Gastroesophageal sphincter (tissue), 4 donors: ENCODE measurements around the gene CDK14. TPM values are rescaled to one million over a fixed set of nuclear protein-coding genes. Genes with fewer than 3 reads are reported as not detected.
A peak's percentile ranks its signal among the peaks of the same experiment; 100 is the strongest.

Source experiments
- ATAC-seq: fragments of 150-250 bp; one replicate; pipeline ENCODE4 v1.9.1; 2016; ENCODE audit warnings: mild to moderate bottlenecking, moderate library complexity
- H3K27ac ChIP-seq, 4 donors: fragments of 200-600 bp; sonication (generic) in 3 of 4; 1 replicate in 3 of 4; 2 replicates in 1 of 4; pipeline ENCODE4 v1.5.1; 2016 to 2019
- H3K27me3 ChIP-seq: fragments of 200-600 bp; sonication (generic); one replicate; pipeline ENCODE4 v1.5.1; 2019
- H3K36me3 ChIP-seq, 2 donors: fragments of 200-600 bp; sonication (generic); one replicate each; pipeline ENCODE4 v1.5.1; 2019; ENCODE audit warnings: control low read depth in 1 of 2
- H3K4me1 ChIP-seq, 3 donors: fragments of 200-600 bp; sonication (generic); 1 replicate in 2 of 3; 2 replicates in 1 of 3; pipeline ENCODE4 v1.5.1; 2016 to 2019; ENCODE audit warnings: control low read depth in 2 of 3
- H3K4me3 ChIP-seq, 2 donors: fragments of 200-600 bp; sonication (generic); one replicate each; pipeline ENCODE4 v1.5.1; 2019; ENCODE audit warnings: mild to moderate bottlenecking in 1 of 2, moderate library complexity in 1 of 2
- H3K9me3 ChIP-seq, 3 donors: fragments of 200-600 bp; sonication (generic); one replicate each; pipeline ENCODE4 v1.5.1; 2017 to 2019; ENCODE audit warnings: control low read depth in 2 of 3
- CTCF ChIP-seq, 4 experiments: fragments of 200-600 bp in 2 of 4; fragments of 450-650 bp in 2 of 4; sonication (generic) in 1 of 4; IDR thresholded peaks; one replicate each; pipeline ENCODE4 v1.5.1; 2017 to 2019; ENCODE audit warnings: antibody characterized with exemption in 4 of 4, mild to moderate bottlenecking in 2 of 4, moderate library complexity in 2 of 4
- EP300 ChIP-seq: sonication (generic); formaldehyde crosslinking; IDR thresholded peaks from one replicate; pipeline ENCODE4 v1.6.1; 2017; ENCODE audit warnings: antibody characterized with exemption, mild to moderate bottlenecking
- POLR2A ChIP-seq, 2 donors: fragments of 450-650 bp; IDR thresholded peaks; one replicate each; pipeline ENCODE4 v1.6.1; 2017; ENCODE audit warnings: antibody characterized with exemption in 2 of 2, mild to moderate bottlenecking in 2 of 2, moderate library complexity in 1 of 2
- POLR2AphosphoS5 ChIP-seq: sonication (generic); formaldehyde crosslinking; IDR thresholded peaks from one replicate; pipeline ENCODE4 v1.6.1; 2017; ENCODE audit warnings: antibody characterized with exemption
- WGBS, 2 donors: methylation state at CpG; one replicate each; pipeline ENCODE4 v1.1.5; 2018; ENCODE audit warnings: low coverage in 1 of 2; 5-methylcytosine and 5-hydroxymethylcytosine counted together
- total RNA-seq, 4 donors: library from RNA; depleted of rRNA; stranded (reverse); fragments of >200 nt; gene quantifications; one replicate each; pipeline ENCODE4 v1.1.0, GENCODE V29; 2016

The CDK14 gene
- total RNA-seq, 4 donors from 2014 or later: 14.8 to 28.7 (median 18.4) TPM

- TF ChIP-seq CTCF (IDR thresholded peaks at IDR 0.05) (no peak), POLR2AphosphoS5 (peak; percentile 61)
- Histone ChIP-seq H3K4me3 (peak overlapping the region in 1 of 2 donors; percentile 10), H3K9me3 (no peaks in the 10 kb centered on the region), H3K36me3 (no peaks in the 10 kb centered on the region), H3K27ac (peak overlapping the region in 3 of 4 donors; percentile 4 to 39 (median 34)), H3K27me3 (no peaks in the 10 kb centered on the region), H3K4me1 (peaks cover 7 to 51% (median 16%) of the 10 kb centered on the region in 3 donors)
- ATAC-seq: peak; percentile 79
- WGBS, 2 donors: 7 to 17% methylated on average over 4 of the region's 4 CpGs
These were observed 125.1 kb downstream of the CDK14 start for GRCh38 chr7:90720984-90721760.

GRCh38 chr7:90721869-90722431 is 125.8 kb downstream of the CDK14 start:
- Histone ChIP-seq H3K4me3 (peak overlapping the region in 1 of 2 donors; percentile 10), H3K27ac (peak overlapping the region in 3 of 4 donors; percentile 4 to 39 (median 34)), H3K9me3 (no peaks in the 10 kb centered on the region), H3K36me3 (no peaks in the 10 kb centered on the region), H3K27me3 (no peaks in the 10 kb centered on the region), H3K4me1 (peaks cover 7 to 56% (median 23%) of the 10 kb centered on the region in 3 donors)
- WGBS, 2 donors: 47 to 61% methylated on average over 6 to 7 of the region's 7 CpGs
- ATAC-seq: no peak
- TF ChIP-seq EP300 (no peak), POLR2AphosphoS5 (no peak), POLR2A (IDR thresholded peaks at IDR 0.05) (no peak), CTCF (IDR thresholded peaks at IDR 0.05) (no peak)

- Histone ChIP-seq H3K4me1 (peaks cover 7 to 51% (median 17%) of the 10 kb centered on the region in 3 donors), H3K27ac (no peak overlapping the region), H3K9me3 (no peaks in the 10 kb centered on the region), H3K4me3 (no peak overlapping the region), H3K27me3 (no peaks in the 10 kb centered on the region), H3K36me3 (no peaks in the 10 kb centered on the region)
- 82% methylated on average over 2 of the region's 2 CpGs; no CpG with 5 or more reads in 1 of the 2 donors for WGBS, 2 donors
- ATAC-seq: no peak
- TF ChIP-seq CTCF (IDR thresholded peaks at IDR 0.05): no peak
- no peak for TF ChIP-seq EP300
These were observed 127.1 kb downstream of the CDK14 start for GRCh38 chr7:90723233-90723632.

GRCh38 chr7:90723866-90724265 is 127.7 kb downstream of the CDK14 start:
- Histone ChIP-seq H3K4me3 (no peak overlapping the region), H3K36me3 (no peaks in the 10 kb centered on the region), H3K27ac (no peak overlapping the region), H3K27me3 (no peaks in the 10 kb centered on the region), H3K4me1 (peaks cover 7 to 49% (median 17%) of the 10 kb centered on the region in 3 donors), H3K9me3 (no peaks in the 10 kb centered on the region)
- no peak for ATAC-seq
- TF ChIP-seq EP300 (no peak), CTCF (IDR thresholded peaks at IDR 0.05) (no peak), POLR2AphosphoS5 (no peak), POLR2A (IDR thresholded peaks at IDR 0.05) (no peak)

- Histone ChIP-seq H3K4me1 (peaks cover 4 to 33% (median 14%) of the 10 kb centered on the region in 3 donors), H3K27ac (peak overlapping the region in 1 of 4 donors; percentile 32), H3K4me3 (no peak overlapping the region), H3K27me3 (no peaks in the 10 kb centered on the region), H3K36me3 (no peaks in the 10 kb centered on the region), H3K9me3 (no peaks in the 10 kb centered on the region)
- no peak for ATAC-seq
- WGBS, 2 donors: 51 to 69% methylated on average over 2 of the region's 2 CpGs
- TF ChIP-seq POLR2A (IDR thresholded peaks at IDR 0.05) (no peak), EP300 (no peak), CTCF (IDR thresholded peaks at IDR 0.05) (no peak), POLR2AphosphoS5 (no peak)
These were observed 130.0 kb downstream of the CDK14 start for GRCh38 chr7:90726120-90726519.
